ENCODE results near the gene C11orf68.

DNA sequence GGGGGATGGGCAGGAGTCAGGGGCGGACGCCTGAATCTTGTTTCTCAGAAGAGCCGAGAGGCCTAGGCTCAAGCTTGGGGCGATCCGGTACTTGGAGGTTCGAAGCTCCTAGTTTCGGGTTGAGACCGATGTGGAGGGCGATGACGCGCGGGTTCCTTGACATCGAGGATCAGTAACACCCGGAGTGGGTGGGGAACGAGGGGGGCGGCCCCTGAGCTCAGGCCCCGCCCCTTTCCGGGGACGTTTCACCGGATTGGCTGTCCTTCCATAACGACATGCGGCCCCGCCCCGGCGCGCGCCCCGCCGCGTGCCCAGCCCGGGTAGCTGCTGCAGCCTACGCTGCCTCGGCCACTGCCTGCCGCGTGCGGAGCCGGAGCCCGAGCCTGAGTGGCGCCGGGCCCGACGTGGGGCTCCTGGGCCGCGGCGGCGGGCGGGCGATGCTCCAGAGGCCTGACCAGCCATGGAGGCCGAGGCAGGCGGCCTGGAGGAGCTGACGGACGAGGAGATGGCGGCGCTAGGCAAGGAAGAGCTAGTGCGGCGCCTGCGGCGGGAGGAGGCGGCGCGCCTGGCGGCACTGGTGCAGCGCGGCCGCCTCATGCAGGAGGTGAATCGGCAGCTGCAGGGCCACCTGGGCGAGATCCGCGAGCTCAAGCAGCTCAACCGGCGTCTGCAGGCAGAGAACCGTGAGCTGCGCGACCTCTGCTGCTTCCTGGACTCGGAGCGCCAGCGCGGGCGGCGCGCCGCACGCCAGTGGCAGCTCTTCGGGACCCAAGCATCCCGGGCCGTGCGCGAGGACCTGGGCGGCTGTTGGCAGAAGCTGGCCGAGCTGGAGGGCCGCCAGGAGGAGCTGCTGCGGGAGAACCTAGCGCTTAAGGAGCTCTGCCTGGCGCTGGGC lies 28.3 kb downstream of the C11orf68 start, which contains the start of gene CCDC85B:
- TF ChIP-seq, protein P1, sequence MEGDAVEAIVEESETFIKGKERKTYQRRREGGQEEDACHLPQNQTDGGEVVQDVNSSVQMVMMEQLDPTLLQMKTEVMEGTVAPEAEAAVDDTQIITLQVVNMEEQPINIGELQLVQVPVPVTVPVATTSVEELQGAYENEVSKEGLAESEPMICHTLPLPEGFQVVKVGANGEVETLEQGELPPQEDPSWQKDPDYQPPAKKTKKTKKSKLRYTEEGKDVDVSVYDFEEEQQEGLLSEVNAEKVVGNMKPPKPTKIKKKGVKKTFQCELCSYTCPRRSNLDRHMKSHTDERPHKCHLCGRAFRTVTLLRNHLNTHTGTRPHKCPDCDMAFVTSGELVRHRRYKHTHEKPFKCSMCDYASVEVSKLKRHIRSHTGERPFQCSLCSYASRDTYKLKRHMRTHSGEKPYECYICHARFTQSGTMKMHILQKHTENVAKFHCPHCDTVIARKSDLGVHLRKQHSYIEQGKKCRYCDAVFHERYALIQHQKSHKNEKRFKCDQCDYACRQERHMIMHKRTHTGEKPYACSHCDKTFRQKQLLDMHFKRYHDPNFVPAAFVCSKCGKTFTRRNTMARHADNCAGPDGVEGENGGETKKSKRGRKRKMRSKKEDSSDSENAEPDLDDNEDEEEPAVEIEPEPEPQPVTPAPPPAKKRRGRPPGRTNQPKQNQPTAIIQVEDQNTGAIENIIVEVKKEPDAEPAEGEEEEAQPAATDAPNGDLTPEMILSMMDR (tag by site-specific recombination; IDR thresholded peaks at IDR 0.05) = peak; percentile 75
- TF ChIP-seq YY1 (tag by site-specific recombination; IDR thresholded peaks at IDR 0.05) (peak; percentile 52; the same call in 1 of the 2 replicates), ZIC2 (tag by site-specific recombination; IDR thresholded peaks at IDR 0.05) (no peak), ZNF138 (tag by site-specific recombination; IDR thresholded peaks at IDR 0.05; ENCODE audit: borderline replicate concordance) (no peak), BCL11A (tag by site-specific recombination; IDR thresholded peaks at IDR 0.05; ENCODE audit: low read depth) (no peak), SALL2 (tag by site-specific recombination; IDR thresholded peaks at IDR 0.05; ENCODE audit: borderline replicate concordance) (no peak), KLF9 (tag by site-specific recombination; IDR thresholded peaks at IDR 0.05; ENCODE audit: low read depth) (peak; percentile 49; the same call in 1 of the 2 replicates), ZNF24 (tag by site-specific recombination; IDR thresholded peaks at IDR 0.05) (no peak), ZNF837 (tag by site-specific recombination; IDR thresholded peaks at IDR 0.05) (no peak; the same call in 1 of the 2 replicates), ZNF184 (tag by site-specific recombination; IDR thresholded peaks at IDR 0.05) (no peak), ZNF132 (tag by site-specific recombination; IDR thresholded peaks at IDR 0.05; ENCODE audit: borderline replicate concordance) (no peak)
- TF ChIP-seq, protein P2, sequence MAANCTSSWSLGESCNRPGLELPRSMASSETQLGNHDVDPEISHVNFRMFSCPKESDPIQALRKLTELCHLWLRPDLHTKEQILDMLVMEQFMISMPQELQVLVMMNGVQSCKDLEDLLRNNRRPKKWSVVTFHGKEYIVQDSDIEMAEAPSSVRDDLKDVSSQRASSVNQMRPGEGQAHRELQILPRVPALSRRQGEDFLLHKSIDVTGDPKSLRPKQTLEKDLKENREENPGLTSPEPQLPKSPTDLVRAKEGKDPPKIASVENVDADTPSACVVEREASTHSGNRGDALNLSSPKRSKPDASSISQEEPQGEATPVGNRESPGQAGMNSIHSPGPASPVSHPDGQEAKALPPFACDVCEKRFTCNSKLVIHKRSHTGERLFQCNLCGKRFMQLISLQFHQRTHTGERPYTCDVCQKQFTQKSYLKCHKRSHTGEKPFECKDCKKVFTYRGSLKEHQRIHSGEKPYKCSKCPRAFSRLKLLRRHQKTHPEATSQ (tag by site-specific recombination; IDR thresholded peaks at IDR 0.05) = peak; percentile 79; the same call in 1 of the 2 replicates

All from HEK293 (cell line).